BJ (cell line): ENCODE data around the gene FRS3. TPM values are rescaled to one million over a fixed set of nuclear protein-coding genes. Genes with fewer than 3 reads are reported as not detected.

ENCODE experiments used
- CTCF ChIA-PET: fragments of 350-600 bp; formaldehyde crosslinking; extraction: SDS; loops from one replicate; lab custom pipeline; 2021; ENCODE audit warnings: antibody characterized with exemption, inconsistent platforms; lab: Yijun Ruan, JAX
- POLR2A ChIA-PET: fragments of 300-600 bp; sonication (Branson Sonifier 250); formaldehyde crosslinking; extraction: SDS; loops from one replicate; lab custom pipeline; 2021; ENCODE audit warnings: antibody characterized with exemption; lab: Charles Lee
- DNase-seq: peaks from one replicate; pipeline ENCODE4 v3.0.0-alpha.2; 2011; ENCODE audit warnings: low read depth
- H3K27me3 ChIP-seq: 2 replicates; pipeline ENCODE4 v1.6.0; 2011; ENCODE audit warnings: low read length; ENCODE audit not compliant: control insufficient read depth, insufficient read depth
- H3K36me3 ChIP-seq: 2 replicates; pipeline ENCODE4 v1.5.1; 2011; ENCODE audit warnings: low read length; ENCODE audit not compliant: control insufficient read depth, insufficient read depth
- H3K4me3 ChIP-seq: 2 replicates; pipeline ENCODE4 v1.5.1; 2011; ENCODE audit warnings: low read depth, mild to moderate bottlenecking, control low read depth, low read length
- polyA plus RNA-seq: library from polyadenylated mRNA; depleted of rRNA; stranded (reverse); fragments of >200 nt; gene quantifications from 2 replicates; pipeline ENCODE4 v1.2.3, GENCODE V29; 2011
- TF ChIP-seq, protein P1 (sequence below): IDR thresholded peaks from 2 replicates; pipeline ENCODE4 v1.5.1; 2011; ENCODE audit warnings: low read depth, mild to moderate bottlenecking, control low read depth, inconsistent platforms, low read length, moderate library complexity; ENCODE audit not compliant: insufficient read depth

Gene FRS3
- polyA plus RNA-seq, 1 experiment, result 3.3 TPM

DNA sequence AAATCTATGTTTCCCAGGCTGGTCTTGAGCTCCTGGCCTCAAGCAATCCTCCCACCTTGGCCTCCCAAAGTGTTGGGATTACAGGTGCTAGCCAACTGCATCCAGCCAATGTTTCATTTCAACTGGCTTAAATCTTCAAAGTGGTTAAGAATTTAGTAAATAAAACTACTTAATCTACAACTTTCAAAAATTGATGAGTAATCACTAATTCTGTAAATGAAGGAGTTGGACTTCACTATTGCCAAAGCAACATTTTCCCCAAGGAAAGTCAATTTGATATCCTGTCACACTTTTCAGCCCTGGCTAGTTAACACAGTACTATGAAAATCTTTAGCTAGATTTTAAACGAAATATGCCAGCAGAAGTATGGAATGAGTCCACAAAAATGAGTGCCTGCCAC, 11.6 kb upstream of the FRS3 start:
- no peaks in the 10 kb centered on the region; the same call in 1 of the 2 replicates for H3K36me3 ChIP-seq
- no peak overlapping the region for H3K4me3 ChIP-seq
- TF ChIP-seq, protein P1, sequence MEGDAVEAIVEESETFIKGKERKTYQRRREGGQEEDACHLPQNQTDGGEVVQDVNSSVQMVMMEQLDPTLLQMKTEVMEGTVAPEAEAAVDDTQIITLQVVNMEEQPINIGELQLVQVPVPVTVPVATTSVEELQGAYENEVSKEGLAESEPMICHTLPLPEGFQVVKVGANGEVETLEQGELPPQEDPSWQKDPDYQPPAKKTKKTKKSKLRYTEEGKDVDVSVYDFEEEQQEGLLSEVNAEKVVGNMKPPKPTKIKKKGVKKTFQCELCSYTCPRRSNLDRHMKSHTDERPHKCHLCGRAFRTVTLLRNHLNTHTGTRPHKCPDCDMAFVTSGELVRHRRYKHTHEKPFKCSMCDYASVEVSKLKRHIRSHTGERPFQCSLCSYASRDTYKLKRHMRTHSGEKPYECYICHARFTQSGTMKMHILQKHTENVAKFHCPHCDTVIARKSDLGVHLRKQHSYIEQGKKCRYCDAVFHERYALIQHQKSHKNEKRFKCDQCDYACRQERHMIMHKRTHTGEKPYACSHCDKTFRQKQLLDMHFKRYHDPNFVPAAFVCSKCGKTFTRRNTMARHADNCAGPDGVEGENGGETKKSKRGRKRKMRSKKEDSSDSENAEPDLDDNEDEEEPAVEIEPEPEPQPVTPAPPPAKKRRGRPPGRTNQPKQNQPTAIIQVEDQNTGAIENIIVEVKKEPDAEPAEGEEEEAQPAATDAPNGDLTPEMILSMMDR, result no peak
- POLR2A ChIA-PET, result no interaction called here
- no peak for DNase-seq
- H3K27me3 ChIP-seq, result no peaks in the 10 kb centered on the region
- CTCF ChIA-PET, result interaction anchor here (1.0 to 2.4 kb wide), 4 partner anchors 9 to 253 kb away, joined by 3 to 13 read pairs (median 4); no protein-coding TSS in a partner anchor

- TF ChIP-seq, protein P1, result no peak
- ChIA-PET CTCF (interaction anchor here (2.4 to 3.9 kb wide), 2 partner anchors 11 to 132 kb away, joined by 13 to 26 read pairs; partner anchors contain the start of genes BYSL and MED20), POLR2A (no interaction called here)
- no peaks in the 10 kb centered on the region for H3K27me3 ChIP-seq
- no peak for DNase-seq
- no peaks in the 10 kb centered on the region; the same call in 1 of the 2 replicates for H3K36me3 ChIP-seq
- no peak overlapping the region for H3K4me3 ChIP-seq
Observed at GRCh38 chr6:41790045-41790444, 10.3 kb upstream of the FRS3 start.

GRCh38 chr6:41789390-41789724, 9.7 kb upstream of the FRS3 start:
- H3K27me3 ChIP-seq, result no peaks in the 10 kb centered on the region
- no peaks in the 10 kb centered on the region; the same call in 1 of the 2 replicates for H3K36me3 ChIP-seq
- ChIA-PET POLR2A (no interaction called here), CTCF (interaction anchor here (0.9 to 3.9 kb wide), 3 partner anchors 11 to 254 kb away, joined by 3 to 26 read pairs (median 13); partner anchors contain the start of genes BYSL and MED20)
- TF ChIP-seq, protein P1, result no peak
- no peak for DNase-seq
- no peak overlapping the region for H3K4me3 ChIP-seq

DNA sequence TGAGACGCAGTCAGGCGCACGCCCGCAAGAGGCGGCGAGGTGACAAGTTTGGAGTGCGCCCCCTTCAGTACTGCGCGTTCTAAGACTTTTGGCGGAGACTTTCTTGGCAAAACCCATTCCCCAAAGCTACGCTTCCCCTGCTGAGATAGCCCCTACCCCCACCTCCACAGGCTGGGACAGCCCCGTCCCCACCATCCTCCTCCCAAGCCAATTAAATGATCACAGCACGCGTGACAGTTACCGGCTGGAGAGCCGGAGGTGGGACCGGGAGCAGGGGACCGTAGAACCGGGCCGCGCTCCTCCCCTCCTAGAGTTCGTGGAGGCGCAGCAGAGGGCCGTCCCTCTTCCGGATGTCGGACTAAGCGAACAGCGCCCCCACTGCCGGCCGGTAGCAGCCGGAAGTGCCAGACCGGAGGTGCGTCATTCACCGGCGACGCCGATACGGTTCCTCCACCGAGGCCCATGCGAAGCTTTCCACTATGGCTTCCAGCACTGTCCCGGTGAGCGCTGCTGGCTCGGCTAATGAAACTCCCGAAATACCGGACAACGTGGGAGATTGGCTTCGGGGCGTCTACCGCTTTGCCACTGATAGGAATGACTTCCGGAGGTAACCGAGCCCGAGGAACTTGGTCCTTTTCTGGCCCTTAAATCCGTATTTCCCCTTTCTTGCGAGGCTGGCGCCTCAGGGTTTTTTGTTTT, 7.7 kb upstream of the FRS3 start, which contains the start of gene TOMM6:
Gene TOMM6, plus strand, starts transcription at position 476 of the 699 bp plus-strand sequence. Its CDS starts 4 bp downstream, at position 480.
- ChIA-PET CTCF (interaction anchor here (0.5 to 5.2 kb wide), 44 partner anchors 8 to 419 kb away, joined by 3 to 106 read pairs (median 4); partner anchors contain the start of genes BYSL, CCND3, MED20 and TAF8), POLR2A (interaction anchor here (0.5 to 0.6 kb wide), 2 partner anchors 134 to 135 kb away, joined by 5 read pairs; partner anchors contain the start of genes BYSL and MED20)
- peak within 1 kb of the TSS; percentile 95 for H3K4me3 ChIP-seq
- no peaks in the 10 kb centered on the region; the same call in 1 of the 2 replicates for H3K36me3 ChIP-seq
- TF ChIP-seq, protein P1, result peak; percentile 88
- DNase-seq, result peak; percentile 65
- H3K27me3 ChIP-seq, result no peaks in the 10 kb centered on the region
